HepG2 (cell line): ENCODE measurements around the gene COG5. TPM values are rescaled to one million over a fixed set of nuclear protein-coding genes. Genes with fewer than 3 reads are reported as not detected.

Experiments
- ATAC-seq: fragments of 200-7000 bp; cut with Tn5 transposase; 3 replicates; pipeline ENCODE4 v1.9.1; 2020; ENCODE audit warnings: mild to moderate bottlenecking, moderate library complexity
- BruUV-seq: library from RNA; stranded (reverse); fragments of 400-500 nt; replicated peaks from 2 replicates; lab custom pipeline; 2021; lab: Mats Ljungman, UMichigan
- CTCF ChIA-PET: fragments of 300-600 bp; formaldehyde crosslinking; extraction: SDS; loops from one replicate; lab custom pipeline; 2021; ENCODE audit warnings: low total read pairs, inconsistent platforms, low intra/inter-chr PET ratio; lab: Yijun Ruan, JAX
- POLR2A ChIA-PET: fragments of 350-600 bp; sonication (Branson Sonifier 250); formaldehyde crosslinking; loops from one replicate; lab custom pipeline; 2020; ENCODE audit warnings: antibody characterized with exemption, inconsistent platforms; lab: Yijun Ruan, JAX
- DNase-seq: peaks from one replicate; pipeline ENCODE4 v3.0.0-alpha.2; 2015; ENCODE audit warnings: low spot score
- FAIRE-seq: peaks from 3 replicates; lab custom pipeline; 2011; peaks lifted over from hg19 to GRCh38; lab: Jason Lieb, UNC
- H2AFZ ChIP-seq: one replicate; pipeline ENCODE4 v1.6.1; 2011; ENCODE audit warnings: low read length, inconsistent platforms
- H3K27ac ChIP-seq: fragments of 300-600 bp; 3 replicates; pipeline ENCODE4 v1.8.0; 2011; ENCODE audit warnings: mixed run types, mild to moderate bottlenecking, mixed read lengths, low read length, inconsistent platforms; ENCODE audit not compliant: insufficient read depth; ENCODE audit errors: extremely low read length
- H3K27me3 ChIP-seq, 2 experiments: fragments of 200-600 bp in 1 of 2; 2 replicates in 1 of 2; 3 replicates in 1 of 2; pipeline versions ENCODE4 v1.6.0 to v1.8.0; 2011; ENCODE audit warnings: low read length in 2 of 2, mild to moderate bottlenecking in 2 of 2, moderate library complexity in 2 of 2, inconsistent platforms in 1 of 2; ENCODE audit not compliant: insufficient read depth in 2 of 2, control insufficient read depth in 1 of 2
- H3K36me3 ChIP-seq, 2 experiments: fragments of 200-600 bp in 1 of 2; replicated peaks in 1 of 2; 2 replicates in 1 of 2; 3 replicates in 1 of 2; pipeline versions ENCODE4 v1.5.1 to v1.8.0; 2011; ENCODE audit warnings: low read length in 2 of 2, inconsistent platforms in 1 of 2; ENCODE audit not compliant: insufficient read depth in 2 of 2, control insufficient read depth in 1 of 2
- H3K4me1 ChIP-seq: 2 replicates; pipeline ENCODE4 v1.5.1; 2012; ENCODE audit warnings: low read length, inconsistent platforms; ENCODE audit not compliant: insufficient read depth
- H3K4me2 ChIP-seq: 2 replicates; pipeline ENCODE4 v1.6.0; 2011; ENCODE audit warnings: low read depth, low read length, inconsistent platforms
- H3K4me3 ChIP-seq, 3 experiments: fragments of 200-600 bp in 1 of 3; sonication (generic), shearing (Covaris generic) in 1 of 3; replicated peaks in 1 of 3; 2 replicates each; pipeline ENCODE4 v1.5.1; 2011 to 2016; ENCODE audit warnings: low read length in 3 of 3, inconsistent platforms in 2 of 3, low read depth in 2 of 3, mild to moderate bottlenecking in 2 of 3, control low read depth in 1 of 3, mixed read lengths in 1 of 3; ENCODE audit not compliant: insufficient read depth in 1 of 3
- H3K79me2 ChIP-seq: one replicate; pipeline ENCODE4 v1.6.1; 2011; ENCODE audit warnings: low read length, inconsistent platforms; ENCODE audit not compliant: insufficient read depth
- H3K9ac ChIP-seq: 2 replicates; pipeline ENCODE4 v1.6.0; 2011; ENCODE audit warnings: mild to moderate bottlenecking, low read depth, low read length, inconsistent platforms; ENCODE audit not compliant: insufficient read depth
- H3K9me3 ChIP-seq: 2 replicates; pipeline ENCODE4 v1.5.1; 2012; ENCODE audit warnings: mild to moderate bottlenecking, low read length
- H4K20me1 ChIP-seq: 2 replicates; pipeline ENCODE4 v1.6.0; 2011; ENCODE audit warnings: inconsistent platforms, mild to moderate bottlenecking, low read length, moderate library complexity; ENCODE audit not compliant: insufficient read depth
- HNRNPK ChIP-seq: fragments of 200-400 bp; formaldehyde crosslinking; IDR thresholded peaks from 2 replicates; pipeline ENCODE4 v1.6.1; 2018; ENCODE audit warnings: low read length, low read depth, moderate library complexity, mild to moderate bottlenecking; ENCODE audit not compliant: poor library complexity, severe bottlenecking
- ISX ChIP-seq: sonication (generic); formaldehyde crosslinking; conservative IDR thresholded peaks from 2 replicates; pipeline ENCODE4 v1.5.0; 2020; ENCODE audit warnings: missing genetic modification reagents
- KDM2A ChIP-seq: sonication (generic); formaldehyde crosslinking; IDR thresholded peaks from 2 replicates; pipeline ENCODE4 v1.4.0; 2020; ENCODE audit warnings: low read depth, missing genetic modification reagents, borderline replicate concordance
- PHF21A ChIP-seq: sonication (generic); formaldehyde crosslinking; IDR thresholded peaks from 2 replicates; pipeline ENCODE4 v1.5.0; 2020; ENCODE audit warnings: mild to moderate bottlenecking, missing genetic modification reagents
- ZBTB21 ChIP-seq: sonication (generic); formaldehyde crosslinking; IDR thresholded peaks from 2 replicates; pipeline ENCODE4 v1.4.0; 2020; ENCODE audit warnings: missing genetic modification reagents
- ZNF790 ChIP-seq: sonication (generic); formaldehyde crosslinking; IDR thresholded peaks from 2 replicates; pipeline ENCODE4 v1.8.0; 2022; ENCODE audit warnings: missing genetic modification reagents, mild to moderate bottlenecking, borderline replicate concordance
- ZSCAN5A ChIP-seq: sonication (generic); formaldehyde crosslinking; IDR thresholded peaks from 2 replicates; pipeline ENCODE4 v1.8.0; 2022; ENCODE audit warnings: mild to moderate bottlenecking, missing genetic modification reagents, borderline replicate concordance
- ZZZ3 ChIP-seq: sonication (generic); formaldehyde crosslinking; IDR thresholded peaks from 2 replicates; pipeline ENCODE4 v1.4.0; 2020; ENCODE audit warnings: missing genetic modification reagents, mild to moderate bottlenecking, borderline replicate concordance
- WGBS: methylation state at CpG from one replicate; pipeline ENCODE4 v1.1.6; 2017; ENCODE audit warnings: low lambda C conversion rate; 5-methylcytosine and 5-hydroxymethylcytosine counted together
- in situ Hi-C: cut with HindIII; loops from 2 replicates; pipeline ENCODE4 v1.10.0; 2017; ENCODE audit warnings: low pct_unique_long_range_greater_than_20kb; ENCODE audit not compliant: extremely low pct_ligation_motif_present
- intact Hi-C: fragments of 100-400 bp; cut with micrococcal nuclease; formaldehyde crosslinking; loops from one replicate; pipeline ENCODE4 v1.10.0; 2022; ENCODE audit not compliant: unreplicated experiment
- polyA plus RNA-seq, 8 experiments: library from polyadenylated mRNA; depleted of rRNA in 3 of 8; stranded (reverse) in 7 of 8; unstranded in 1 of 8; fragments of >200 nt; fragmentation: Illumina TruSeq in 4 of 8; extraction: Trizol in 4 of 8; gene quantifications; 2 replicates each; pipeline versions ENCODE4 v1.2.1 to v1.2.3, GENCODE V29; 2011 to 2016; ENCODE audit warnings: low read depth in 4 of 8, missing spikeins in 1 of 8, mixed read lengths in 1 of 8; ENCODE audit not compliant: insufficient read depth in 1 of 8
- total RNA-seq, 5 experiments: library from RNA; depleted of rRNA; stranded (reverse); fragments of >200 nt; fragmentation: Illumina TruSeq; extraction: Trizol; gene quantifications; 2 replicates each; pipeline ENCODE4 v1.2.3, GENCODE V29; 2016; ENCODE audit warnings: low read depth in 1 of 5
- TF ChIP-seq, protein P1 (sequence below): sonication (generic); formaldehyde crosslinking; IDR thresholded peaks from 2 replicates; pipeline ENCODE4 v1.8.1; 2023; ENCODE audit warnings: mild to moderate bottlenecking, missing genetic modification reagents
- TF ChIP-seq, protein P2 (sequence below): sonication (generic); formaldehyde crosslinking; IDR thresholded peaks from 2 replicates; pipeline ENCODE4 v1.5.1; 2020; ENCODE audit warnings: mild to moderate bottlenecking, missing genetic modification reagents
- TF ChIP-seq, protein P3 (sequence below): sonication (generic); formaldehyde crosslinking; IDR thresholded peaks from 2 replicates; pipeline ENCODE4 v1.9.0; 2022; ENCODE audit warnings: missing genetic modification reagents, mild to moderate bottlenecking, borderline replicate concordance
- TF ChIP-seq, protein P4 (sequence below), 2 experiments: sonication (generic) in 1 of 2; formaldehyde crosslinking in 1 of 2; IDR thresholded peaks; 2 replicates each; pipeline versions ENCODE4 v1.4.0 to v1.6.1; 2018 to 2020; ENCODE audit warnings: missing genetic modification reagents in 2 of 2, borderline replicate concordance in 1 of 2, low read depth in 1 of 2, mild to moderate bottlenecking in 1 of 2, missing biosample characterization in 1 of 2

Gene COG5
- total and polyA plus RNA-seq, 2 of the 13 experiments (the other 11 are each of a cell fraction or from before 2014, with no cell fraction given), result 20.4 to 31.3 TPM

GRCh38 chr7:107181172-107181571 is 382.5 kb downstream of the COG5 start:
- BruUV-seq, result no TSS peak
- intact Hi-C loops, result no loop called here
- ATAC-seq, result no peak
- in situ Hi-C loops, result no loop called here
- WGBS, result over 99% methylated on average over 5 of the region's 5 CpGs
- CTCF ChIA-PET, result no interaction called here
- Histone ChIP-seq H2AFZ (no peak overlapping the region), H3K4me1 (peaks cover 14% of the 10 kb centered on the region), H3K9me3 (no peaks in the 10 kb centered on the region), H3K4me3 (no peak overlapping the region), H3K27ac (no peak overlapping the region), H3K9ac (no peak overlapping the region), H3K36me3 (peaks cover 9 to 51% of the 10 kb centered on the region in 2 experiments), H3K27me3 (no peaks in the 10 kb centered on the region), H3K4me2 (no peak overlapping the region), H4K20me1 (peaks cover 21% of the 10 kb centered on the region), H3K79me2 (peaks cover 33% of the 10 kb centered on the region)
- FAIRE-seq, result no peak
- POLR2A ChIA-PET, result interaction anchor here (3.9 kb wide), 1 partner anchor 13 kb away, joined by 24 read pairs; the partner anchor contains the start of gene HBP1
- DNase-seq, result no peak
- TF ChIP-seq PHF21A (no peak), HNRNPK (no peak), ZZZ3 (CRISPR knock-in tag) (no peak), ZSCAN5A (CRISPR knock-in tag) (no peak), ZNF790 (CRISPR knock-in tag) (no peak), ZBTB21 (CRISPR knock-in tag) (no peak), ISX (CRISPR knock-in tag) (no peak), KDM2A (CRISPR knock-in tag) (no peak)
- TF ChIP-seq, protein P1, sequence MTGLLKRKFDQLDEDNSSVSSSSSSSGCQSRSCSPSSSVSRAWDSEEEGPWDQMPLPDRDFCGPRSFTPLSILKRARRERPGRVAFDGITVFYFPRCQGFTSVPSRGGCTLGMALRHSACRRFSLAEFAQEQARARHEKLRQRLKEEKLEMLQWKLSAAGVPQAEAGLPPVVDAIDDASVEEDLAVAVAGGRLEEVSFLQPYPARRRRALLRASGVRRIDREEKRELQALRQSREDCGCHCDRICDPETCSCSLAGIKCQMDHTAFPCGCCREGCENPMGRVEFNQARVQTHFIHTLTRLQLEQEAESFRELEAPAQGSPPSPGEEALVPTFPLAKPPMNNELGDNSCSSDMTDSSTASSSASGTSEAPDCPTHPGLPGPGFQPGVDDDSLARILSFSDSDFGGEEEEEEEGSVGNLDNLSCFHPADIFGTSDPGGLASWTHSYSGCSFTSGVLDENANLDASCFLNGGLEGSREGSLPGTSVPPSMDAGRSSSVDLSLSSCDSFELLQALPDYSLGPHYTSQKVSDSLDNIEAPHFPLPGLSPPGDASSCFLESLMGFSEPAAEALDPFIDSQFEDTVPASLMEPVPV, result no peak
- TF ChIP-seq, protein P2, sequence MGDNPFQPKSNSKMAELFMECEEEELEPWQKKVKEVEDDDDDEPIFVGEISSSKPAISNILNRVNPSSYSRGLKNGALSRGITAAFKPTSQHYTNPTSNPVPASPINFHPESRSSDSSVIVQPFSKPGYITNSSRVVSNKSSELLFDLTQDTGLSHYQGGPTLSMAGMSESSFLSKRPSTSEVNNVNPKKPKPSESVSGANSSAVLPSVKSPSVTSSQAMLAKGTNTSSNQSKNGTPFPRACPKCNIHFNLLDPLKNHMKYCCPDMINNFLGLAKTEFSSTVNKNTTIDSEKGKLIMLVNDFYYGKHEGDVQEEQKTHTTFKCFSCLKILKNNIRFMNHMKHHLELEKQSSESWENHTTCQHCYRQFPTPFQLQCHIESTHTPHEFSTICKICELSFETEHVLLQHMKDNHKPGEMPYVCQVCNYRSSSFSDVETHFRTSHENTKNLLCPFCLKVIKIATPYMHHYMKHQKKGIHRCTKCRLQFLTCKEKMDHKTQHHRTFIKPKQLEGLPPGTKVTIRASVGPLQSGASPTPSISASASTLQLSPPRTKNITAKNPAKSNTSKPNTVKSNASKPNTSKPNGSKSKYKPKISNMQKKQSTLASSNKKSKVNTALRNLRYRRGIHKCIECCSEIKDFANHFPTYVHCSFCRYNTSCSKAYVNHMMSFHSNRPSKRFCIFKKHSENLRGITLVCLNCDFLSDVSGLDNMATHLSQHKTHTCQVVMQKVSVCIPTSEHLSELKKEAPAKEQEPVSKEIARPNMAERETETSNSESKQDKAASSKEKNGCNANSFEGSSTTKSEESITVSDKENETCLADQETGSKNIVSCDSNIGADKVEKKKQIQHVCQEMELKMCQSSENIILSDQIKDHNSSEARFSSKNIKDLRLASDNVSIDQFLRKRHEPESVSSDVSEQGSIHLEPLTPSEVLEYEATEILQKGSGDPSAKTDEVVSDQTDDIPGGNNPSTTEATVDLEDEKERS (CRISPR knock-in tag), result no peak
- TF ChIP-seq, protein P3, sequence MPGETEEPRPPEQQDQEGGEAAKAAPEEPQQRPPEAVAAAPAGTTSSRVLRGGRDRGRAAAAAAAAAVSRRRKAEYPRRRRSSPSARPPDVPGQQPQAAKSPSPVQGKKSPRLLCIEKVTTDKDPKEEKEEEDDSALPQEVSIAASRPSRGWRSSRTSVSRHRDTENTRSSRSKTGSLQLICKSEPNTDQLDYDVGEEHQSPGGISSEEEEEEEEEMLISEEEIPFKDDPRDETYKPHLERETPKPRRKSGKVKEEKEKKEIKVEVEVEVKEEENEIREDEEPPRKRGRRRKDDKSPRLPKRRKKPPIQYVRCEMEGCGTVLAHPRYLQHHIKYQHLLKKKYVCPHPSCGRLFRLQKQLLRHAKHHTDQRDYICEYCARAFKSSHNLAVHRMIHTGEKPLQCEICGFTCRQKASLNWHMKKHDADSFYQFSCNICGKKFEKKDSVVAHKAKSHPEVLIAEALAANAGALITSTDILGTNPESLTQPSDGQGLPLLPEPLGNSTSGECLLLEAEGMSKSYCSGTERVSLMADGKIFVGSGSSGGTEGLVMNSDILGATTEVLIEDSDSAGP (CRISPR knock-in tag), result no peak
- TF ChIP-seq, protein P4, sequence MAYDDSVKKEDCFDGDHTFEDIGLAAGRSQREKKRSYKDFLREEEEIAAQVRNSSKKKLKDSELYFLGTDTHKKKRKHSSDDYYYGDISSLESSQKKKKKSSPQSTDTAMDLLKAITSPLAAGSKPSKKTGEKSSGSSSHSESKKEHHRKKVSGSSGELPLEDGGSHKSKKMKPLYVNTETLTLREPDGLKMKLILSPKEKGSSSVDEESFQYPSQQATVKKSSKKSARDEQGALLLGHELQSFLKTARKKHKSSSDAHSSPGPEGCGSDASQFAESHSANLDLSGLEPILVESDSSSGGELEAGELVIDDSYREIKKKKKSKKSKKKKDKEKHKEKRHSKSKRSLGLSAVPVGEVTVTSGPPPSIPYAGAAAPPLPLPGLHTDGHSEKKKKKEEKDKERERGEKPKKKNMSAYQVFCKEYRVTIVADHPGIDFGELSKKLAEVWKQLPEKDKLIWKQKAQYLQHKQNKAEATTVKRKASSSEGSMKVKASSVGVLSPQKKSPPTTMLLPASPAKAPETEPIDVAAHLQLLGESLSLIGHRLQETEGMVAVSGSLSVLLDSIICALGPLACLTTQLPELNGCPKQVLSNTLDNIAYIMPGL (CRISPR knock-in tag; IDR thresholded peaks at IDR 0.05; ENCODE audit: borderline replicate concordance in 1 of 2, low read depth in 1 of 2), result no peak
